Smooth muscle cell (in vitro differentiated cells): ENCODE results near the gene MLEC. TPM values are rescaled to one million over a fixed set of nuclear protein-coding genes. Genes with fewer than 3 reads are reported as not detected.
"Not testable (repeated sequence)": the region's sequence is repeated elsewhere in the genome, so short reads cannot be mapped to it uniquely, and the experiment has no call there.

Experiments used
- DNase-seq: peaks from one replicate; lab custom pipeline; 2025; ENCODE audit not compliant: unreplicated experiment; lab: John Stamatoyannopoulos, UW
- H2AFZ ChIP-seq: fragments of 200-600 bp; sonication (generic); 2 replicates; pipeline ENCODE4 v1.6.0; 2016; ENCODE audit warnings: antibody characterized with exemption, low read depth, mild to moderate bottlenecking
- H3F3A ChIP-seq: fragments of 200-600 bp; sonication (generic); 2 replicates; pipeline ENCODE4 v1.6.0; 2017; ENCODE audit warnings: antibody characterized with exemption, low read depth
- H3K27ac ChIP-seq: fragments of 200-600 bp; sonication (generic); 2 replicates; pipeline ENCODE4 v1.5.1; 2016; ENCODE audit warnings: low read depth, mild to moderate bottlenecking
- H3K27me3 ChIP-seq: fragments of 200-600 bp; sonication (generic); 2 replicates; pipeline ENCODE4 v1.6.1; 2016; ENCODE audit warnings: low read depth, mild to moderate bottlenecking
- H3K36me3 ChIP-seq: fragments of 200-600 bp; sonication (generic); 2 replicates; pipeline ENCODE4 v1.5.1; 2016; ENCODE audit warnings: low read depth
- H3K4me1 ChIP-seq: fragments of 200-600 bp; sonication (generic); 2 replicates; pipeline ENCODE4 v1.5.1; 2016; ENCODE audit warnings: low read depth
- H3K4me2 ChIP-seq: fragments of 200-600 bp; sonication (generic); 2 replicates; pipeline ENCODE4 v1.6.0; 2016; ENCODE audit warnings: mild to moderate bottlenecking
- H3K4me3 ChIP-seq: fragments of 200-600 bp; sonication (generic); 2 replicates; pipeline ENCODE4 v1.5.1; 2016; ENCODE audit warnings: mild to moderate bottlenecking
- H3K79me2 ChIP-seq: fragments of 200-600 bp; sonication (generic); 2 replicates; pipeline ENCODE4 v1.6.0; 2016; ENCODE audit warnings: low read depth, mild to moderate bottlenecking
- H3K9ac ChIP-seq: fragments of 200-600 bp; sonication (generic); 2 replicates; pipeline ENCODE4 v1.6.0; 2016; ENCODE audit warnings: low read depth
- H3K9me3 ChIP-seq: fragments of 200-600 bp; sonication (generic); replicated peaks from 2 replicates; pipeline ENCODE4 v1.5.1; 2016; ENCODE audit warnings: low read depth
- H4K20me1 ChIP-seq: fragments of 200-600 bp; sonication (generic); 2 replicates; pipeline ENCODE4 v1.6.0; 2016; ENCODE audit warnings: low read depth
- CTCF ChIP-seq: fragments of 200-600 bp; sonication (generic); IDR thresholded peaks from 2 replicates; pipeline ENCODE4 v1.5.1; 2017; ENCODE audit warnings: borderline replicate concordance, mild to moderate bottlenecking, antibody characterized with exemption; ENCODE audit not compliant: insufficient read depth, poor library complexity, severe bottlenecking
- WGBS: methylation state at CpG from one replicate; pipeline ENCODE4 v1.1.7; 2016; ENCODE audit warnings: low lambda C conversion rate; 5-methylcytosine and 5-hydroxymethylcytosine counted together
- polyA plus RNA-seq: library from polyadenylated mRNA; unstranded; fragments of >200 nt; fragmentation: Nextera tagmentation; extraction: Ambion mirVana; gene quantifications from 2 replicates; pipeline ENCODE4 v1.2.1, GENCODE V29; 2016
- total RNA-seq: library from RNA; depleted of rRNA; stranded (reverse); fragments of >200 nt; gene quantifications from 2 replicates; pipeline ENCODE4 v1.2.3, GENCODE V29; 2014

MLEC gene
- total and polyA plus RNA-seq, 2 experiments from 2014 or later = 70.7 to 230 TPM

GRCh38 chr12:120725659-120726509 lies 38.9 kb downstream of the MLEC start, which contains the start of gene ACADS:
Gene ACADS, plus strand, starts transcription at chr12:120725826. Its CDS starts 60 bp downstream, at chr12:120725886.
- H3F3A ChIP-seq = no peaks in the 10 kb centered on the region
- TF ChIP-seq CTCF = no peak
- H3K27ac ChIP-seq = no peak within 1 kb of the TSS
- H3K4me1 ChIP-seq = peaks cover 7% of the 10 kb centered on the region
- no peaks in the 10 kb centered on the region for H3K9me3 ChIP-seq
- no peaks in the 10 kb centered on the region for H3K27me3 ChIP-seq
- WGBS = 14% methylated on average over 61 of the region's 66 CpGs
- peak within 1 kb of the TSS; percentile 61 for H3K9ac ChIP-seq
- peak within 1 kb of the TSS; percentile 90 for H3K4me2 ChIP-seq
- H3K79me2 ChIP-seq = no peaks in the 10 kb centered on the region
- peak; percentile 56 for DNase-seq
- peaks cover 2% of the 10 kb centered on the region for H3K36me3 ChIP-seq
- H3K4me3 ChIP-seq = peak within 1 kb of the TSS; percentile 63
- peak within 1 kb of the TSS; percentile 69 for H2AFZ ChIP-seq
- peaks cover 13% of the 10 kb centered on the region for H4K20me1 ChIP-seq

DNA sequence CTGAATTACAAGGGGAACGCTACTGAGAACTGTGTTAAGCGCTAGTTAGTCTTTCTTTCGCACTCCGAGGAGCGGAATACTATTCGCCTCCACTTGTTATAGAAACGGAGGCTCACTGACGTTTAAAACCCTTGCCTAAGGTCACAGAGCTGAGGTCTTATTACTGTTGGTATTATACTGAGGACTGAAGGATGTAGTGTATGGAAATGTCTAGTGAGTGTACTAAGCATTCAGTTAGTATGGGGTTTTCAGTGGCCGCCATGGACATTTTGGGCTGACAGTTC lies 39.5 kb downstream of the MLEC start:
- no peak for DNase-seq
- H3K27me3 ChIP-seq = no peaks in the 10 kb centered on the region
- peaks cover 7% of the 10 kb centered on the region for H4K20me1 ChIP-seq
- H3K9me3 ChIP-seq = no peaks in the 10 kb centered on the region
- 91% methylated on average over 9 of the region's 9 CpGs for WGBS
- H3K4me3 ChIP-seq = peak overlapping the region; percentile 63
- no peak for TF ChIP-seq CTCF
- peak overlapping the region; percentile 90 for H3K4me2 ChIP-seq
- no peaks in the 10 kb centered on the region for H3K79me2 ChIP-seq
- no peak overlapping the region for H3K27ac ChIP-seq
- H2AFZ ChIP-seq = no peak overlapping the region
- H3K4me1 ChIP-seq = peaks cover 7% of the 10 kb centered on the region
- peaks cover 2% of the 10 kb centered on the region for H3K36me3 ChIP-seq
- H3K9ac ChIP-seq = no peak overlapping the region
- H3F3A ChIP-seq = no peaks in the 10 kb centered on the region

GRCh38 chr12:120726961-120727360 lies 40.0 kb downstream of the MLEC start:
- no peak overlapping the region for H3K4me2 ChIP-seq
- no peaks in the 10 kb centered on the region for H3K9me3 ChIP-seq
- DNase-seq = no peak
- peaks cover 7% of the 10 kb centered on the region for H3K4me1 ChIP-seq
- TF ChIP-seq CTCF = no peak
- H2AFZ ChIP-seq = no peak overlapping the region
- no peaks in the 10 kb centered on the region for H3K79me2 ChIP-seq
- peaks cover 2% of the 10 kb centered on the region for H3K36me3 ChIP-seq
- no peak overlapping the region for H3K9ac ChIP-seq
- H3F3A ChIP-seq = no peaks in the 10 kb centered on the region
- H3K27me3 ChIP-seq = no peaks in the 10 kb centered on the region
- no peak overlapping the region for H3K27ac ChIP-seq
- H3K4me3 ChIP-seq = no peak overlapping the region
- peaks cover 2% of the 10 kb centered on the region for H4K20me1 ChIP-seq
- 96% methylated on average over 9 of the region's 9 CpGs for WGBS

GRCh38 chr12:120732198-120732597 lies 45.2 kb downstream of the MLEC start:
- H2AFZ ChIP-seq, H3K4me2 ChIP-seq, H3K4me1 ChIP-seq, H3K9me3 ChIP-seq, DNase-seq, H3K27ac ChIP-seq, H3K27me3 ChIP-seq, H3F3A ChIP-seq, H3K36me3 ChIP-seq, H4K20me1 ChIP-seq, H3K79me2 ChIP-seq, H3K4me3 ChIP-seq, H3K9ac ChIP-seq: not testable (repeated sequence)
- WGBS = 94% methylated on average over 10 of the region's 35 CpGs
